ENCODE measurements around the gene CCRL2. TPM values are rescaled to one million over a fixed set of nuclear protein-coding genes. Genes with fewer than 3 reads are reported as not detected.

CCRL2 gene
- total RNA-seq, 2 donors from 2014 or later: 0.89 to 4.2 TPM

DNA sequence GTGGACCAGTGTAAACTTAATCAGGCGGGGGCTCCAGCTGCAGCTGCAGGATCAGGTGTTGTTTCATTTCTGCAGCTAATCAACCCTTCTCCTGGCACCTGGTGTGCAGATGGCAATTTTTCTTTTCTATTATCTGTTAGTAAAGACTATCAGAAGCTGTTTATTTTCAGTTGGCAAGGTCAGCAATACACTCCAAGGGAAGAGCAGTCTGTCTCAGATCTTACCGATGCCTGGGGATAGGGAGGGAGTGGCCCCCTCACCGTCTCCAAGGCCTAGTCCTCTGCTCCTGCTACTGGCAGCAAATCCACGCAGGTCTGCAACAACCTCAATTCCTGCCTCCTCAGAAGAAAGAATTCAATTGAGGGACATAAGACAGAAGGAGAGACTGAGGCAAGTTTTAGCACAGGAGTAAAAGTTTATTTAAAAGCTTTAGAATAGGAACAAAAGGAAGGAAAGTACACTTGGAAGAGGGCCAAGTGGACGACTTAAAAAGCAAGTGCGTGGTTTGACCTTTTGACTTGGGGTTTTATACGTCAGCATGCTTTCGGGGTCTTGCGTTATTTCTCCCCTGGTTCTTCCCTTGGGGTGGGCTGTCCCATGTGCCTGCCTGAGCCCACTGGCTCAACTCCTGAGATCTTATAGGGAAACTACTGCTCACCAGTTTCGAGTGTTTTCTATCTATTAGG is 9.2 kb downstream of the CCRL2 start:
- TF ChIP-seq, protein P1, sequence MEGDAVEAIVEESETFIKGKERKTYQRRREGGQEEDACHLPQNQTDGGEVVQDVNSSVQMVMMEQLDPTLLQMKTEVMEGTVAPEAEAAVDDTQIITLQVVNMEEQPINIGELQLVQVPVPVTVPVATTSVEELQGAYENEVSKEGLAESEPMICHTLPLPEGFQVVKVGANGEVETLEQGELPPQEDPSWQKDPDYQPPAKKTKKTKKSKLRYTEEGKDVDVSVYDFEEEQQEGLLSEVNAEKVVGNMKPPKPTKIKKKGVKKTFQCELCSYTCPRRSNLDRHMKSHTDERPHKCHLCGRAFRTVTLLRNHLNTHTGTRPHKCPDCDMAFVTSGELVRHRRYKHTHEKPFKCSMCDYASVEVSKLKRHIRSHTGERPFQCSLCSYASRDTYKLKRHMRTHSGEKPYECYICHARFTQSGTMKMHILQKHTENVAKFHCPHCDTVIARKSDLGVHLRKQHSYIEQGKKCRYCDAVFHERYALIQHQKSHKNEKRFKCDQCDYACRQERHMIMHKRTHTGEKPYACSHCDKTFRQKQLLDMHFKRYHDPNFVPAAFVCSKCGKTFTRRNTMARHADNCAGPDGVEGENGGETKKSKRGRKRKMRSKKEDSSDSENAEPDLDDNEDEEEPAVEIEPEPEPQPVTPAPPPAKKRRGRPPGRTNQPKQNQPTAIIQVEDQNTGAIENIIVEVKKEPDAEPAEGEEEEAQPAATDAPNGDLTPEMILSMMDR (IDR thresholded peaks at IDR 0.05): no peak
- Histone ChIP-seq H3K4me1 (peaks cover 0 to 23% of the 10 kb centered on the region in 2 donors), H3K9me3 (no peaks in the 10 kb centered on the region), H3K36me3 (no peaks in the 10 kb centered on the region), H3K4me3 (no peak overlapping the region), H3K27ac (no peak overlapping the region), H3K27me3 (no peaks in the 10 kb centered on the region)
- no peak for DNase-seq (ENCODE audit: low spot score)

DNA sequence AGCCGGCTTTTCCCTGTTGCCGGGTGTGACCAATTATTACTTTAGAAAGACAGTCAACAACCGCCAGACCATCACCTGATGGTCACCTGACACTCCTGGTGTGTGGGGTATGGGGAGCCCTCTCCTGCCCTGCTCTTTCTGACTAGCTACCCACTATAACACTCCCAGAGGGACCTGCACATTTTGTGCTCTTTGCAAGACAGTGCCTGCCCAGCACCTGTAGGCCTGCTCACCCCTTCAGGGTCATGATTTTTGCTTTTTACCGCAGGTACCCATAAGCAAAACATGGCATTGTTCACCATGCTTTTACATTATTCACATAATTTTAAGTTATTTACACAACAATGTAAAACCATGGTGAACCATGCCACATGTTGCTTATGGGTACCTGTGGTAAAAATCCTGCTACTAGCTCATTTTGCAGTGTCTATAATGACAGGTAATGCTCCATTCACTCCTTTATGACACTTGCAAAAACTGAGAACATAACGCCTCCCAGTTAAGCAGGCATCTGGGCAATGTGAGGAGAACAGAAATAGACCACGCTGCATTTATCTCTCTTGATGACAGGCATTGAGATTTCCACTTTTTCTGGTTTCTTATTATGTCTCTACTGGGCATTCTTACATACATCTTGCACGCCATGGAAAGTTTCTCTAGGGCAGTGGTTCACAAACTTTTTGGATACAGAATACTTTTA is 9.9 kb downstream of the CCRL2 start:
- no peak overlapping the region for H3K27ac ChIP-seq
- no peak for DNase-seq (ENCODE audit: low spot score)
- peaks cover 0 to 23% of the 10 kb centered on the region in 2 donors for H3K4me1 ChIP-seq
- no peaks in the 10 kb centered on the region for H3K36me3 ChIP-seq
- no peak overlapping the region for H3K4me3 ChIP-seq
- no peaks in the 10 kb centered on the region for H3K9me3 ChIP-seq
- no peaks in the 10 kb centered on the region for H3K27me3 ChIP-seq
- TF ChIP-seq, protein P1 (IDR thresholded peaks at IDR 0.05): no peak

DNA sequence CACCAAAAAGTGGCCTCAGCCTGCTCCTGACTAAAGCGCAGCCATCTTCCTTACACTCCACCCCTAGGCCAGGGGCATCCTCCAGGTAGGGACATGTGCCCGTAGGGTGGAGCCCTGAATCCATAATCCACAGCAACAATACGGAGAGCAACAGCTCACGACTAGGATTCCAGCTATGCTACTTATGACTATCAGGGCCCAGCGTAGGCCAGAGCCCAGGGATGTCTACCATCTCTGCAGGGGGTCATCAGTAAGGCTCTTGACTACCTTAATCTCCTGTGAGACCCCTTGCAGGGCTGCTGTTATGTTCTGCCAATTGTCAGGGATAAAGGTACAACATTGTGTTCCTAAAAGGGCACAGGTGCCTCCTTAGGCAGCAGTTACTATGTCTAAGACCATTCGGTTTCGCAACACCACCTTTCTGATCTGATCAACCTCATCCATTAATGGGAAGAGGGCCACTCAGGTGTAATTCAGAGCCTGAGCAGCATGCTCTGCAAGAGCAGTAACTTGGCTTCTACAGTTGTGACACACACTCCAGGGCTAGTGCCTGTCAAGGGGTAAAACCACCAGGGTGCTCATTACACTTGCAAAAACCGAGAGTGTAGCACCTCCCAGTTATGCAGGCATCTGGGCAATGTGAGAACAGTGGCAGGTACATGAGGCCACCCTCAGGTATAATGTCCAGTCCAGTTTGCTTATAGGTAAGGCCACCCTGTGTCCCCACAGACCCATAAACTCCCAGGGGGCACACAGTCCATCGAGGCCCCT is 11.0 kb downstream of the CCRL2 start:
- Histone ChIP-seq H3K4me1 (peaks cover 0 to 15% of the 10 kb centered on the region in 2 donors), H3K27ac (no peak overlapping the region), H3K4me3 (no peak overlapping the region), H3K36me3 (no peaks in the 10 kb centered on the region), H3K27me3 (no peaks in the 10 kb centered on the region), H3K9me3 (no peaks in the 10 kb centered on the region)
- DNase-seq (ENCODE audit: low spot score): no peak
- TF ChIP-seq, protein P1 (IDR thresholded peaks at IDR 0.05): no peak

DNA sequence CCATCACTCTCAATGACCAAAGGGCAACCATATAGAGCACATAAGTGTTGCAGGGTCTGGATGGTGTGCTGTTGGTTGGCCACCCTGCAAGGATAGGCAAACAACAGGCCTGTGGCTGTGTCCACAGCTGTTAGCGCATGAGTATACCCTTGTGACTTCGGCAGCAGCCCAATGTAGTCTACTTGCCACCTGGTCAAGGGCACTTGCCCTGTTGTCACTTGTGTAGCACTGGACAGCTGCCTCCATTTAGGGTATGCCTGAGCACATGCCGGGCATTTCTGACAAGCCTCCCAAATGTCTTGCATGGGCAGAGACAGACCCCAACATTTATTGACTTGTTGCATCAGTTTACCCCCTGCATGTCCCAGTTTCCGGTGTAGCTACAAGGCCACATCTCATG is 12.8 kb downstream of the CCRL2 start:
- TF ChIP-seq, protein P1 (IDR thresholded peaks at IDR 0.05): no peak
- no peak overlapping the region for H3K4me3 ChIP-seq
- no peaks in the 10 kb centered on the region for H3K36me3 ChIP-seq
- H3K4me1 ChIP-seq: peaks cover 0 to 11% of the 10 kb centered on the region in 2 donors
- no peak overlapping the region for H3K27ac ChIP-seq
- DNase-seq (ENCODE audit: low spot score): no peak
- no peaks in the 10 kb centered on the region for H3K9me3 ChIP-seq
- no peaks in the 10 kb centered on the region for H3K27me3 ChIP-seq

DNA sequence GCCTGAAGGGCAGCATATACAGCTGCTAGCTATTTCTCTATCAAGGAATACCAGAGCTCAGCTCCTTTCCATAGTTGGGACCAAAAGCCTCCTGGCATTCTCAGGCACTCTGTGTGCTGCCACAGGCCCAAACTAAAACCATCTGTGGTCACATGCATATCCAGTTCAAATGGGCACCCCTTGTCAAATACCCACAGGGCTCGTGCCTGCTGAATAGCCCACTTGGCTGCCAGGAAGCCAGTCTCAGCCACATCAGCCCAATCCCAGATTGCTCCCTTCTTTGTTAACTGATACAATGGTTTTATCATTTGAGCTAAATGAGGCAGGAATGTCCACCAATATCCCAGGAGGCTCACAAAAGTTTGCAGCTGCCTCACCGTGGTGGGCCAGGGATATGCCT is 13.9 kb downstream of the CCRL2 start:
- Histone ChIP-seq H3K27me3 (no peaks in the 10 kb centered on the region), H3K4me1 (peaks cover 0 to 10% of the 10 kb centered on the region in 2 donors), H3K36me3 (no peaks in the 10 kb centered on the region), H3K9me3 (no peaks in the 10 kb centered on the region), H3K4me3 (no peak overlapping the region), H3K27ac (no peak overlapping the region)
- TF ChIP-seq, protein P1 (IDR thresholded peaks at IDR 0.05): no peak
- no peak for DNase-seq (ENCODE audit: low spot score)

Data from right atrium auricular region (tissue), 2 donors.